NCI-H2107 treated with DMSO at 0.1 percent for 48 hours (cell line): ENCODE results near the gene CHL1.
A peak's percentile ranks its signal among the peaks of the same experiment; 100 is the strongest.
"Not testable (repeated sequence)": the region's sequence is repeated elsewhere in the genome, so short reads cannot be mapped to it uniquely, and the experiment has no call there.

Source experiments
- DNase-seq: peaks from one replicate; lab custom pipeline; 2025; ENCODE audit not compliant: unreplicated experiment; lab: John Stamatoyannopoulos, UW

Gene CHL1

DNA sequence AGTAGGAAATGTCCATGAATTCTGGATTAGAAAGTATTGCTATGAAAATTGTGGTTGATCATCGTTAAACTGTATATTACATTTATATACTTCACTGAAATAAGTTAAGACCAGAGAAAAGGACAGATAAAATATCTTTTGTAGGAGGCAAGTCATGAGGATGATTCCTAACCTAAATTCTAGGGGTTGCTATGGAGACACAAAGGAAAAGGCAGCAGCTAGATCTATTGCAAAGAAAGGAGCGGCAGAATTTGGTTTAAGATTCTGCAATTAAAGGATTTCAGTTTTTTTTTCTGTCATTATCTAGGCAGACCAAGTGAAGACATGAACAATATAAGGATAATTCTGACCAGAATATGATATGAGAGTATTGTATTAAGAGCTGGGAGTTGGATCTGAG lies 136.1 kb downstream of the CHL1 start:
- DNase-seq = no peak

DNA sequence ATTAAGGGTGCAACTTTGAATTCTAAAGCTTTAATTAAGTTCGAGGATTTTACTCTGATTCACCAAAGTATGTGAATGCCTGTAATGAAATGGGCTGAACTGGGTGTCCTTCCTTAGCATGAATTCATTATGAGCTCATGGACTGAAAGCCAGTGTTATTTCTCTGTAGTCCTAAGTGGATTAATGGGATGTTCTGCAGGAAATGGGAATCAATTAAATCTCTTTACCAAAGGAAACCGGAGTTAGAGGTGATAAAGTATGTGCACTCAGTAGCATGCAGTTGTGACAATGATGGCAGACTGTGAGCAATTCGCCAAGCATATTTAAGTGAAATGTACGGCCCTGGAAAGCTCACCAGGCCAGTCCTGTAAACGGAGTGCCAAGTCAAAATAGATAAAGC lies 138.7 kb downstream of the CHL1 start:
- DNase-seq = no peak

DNA sequence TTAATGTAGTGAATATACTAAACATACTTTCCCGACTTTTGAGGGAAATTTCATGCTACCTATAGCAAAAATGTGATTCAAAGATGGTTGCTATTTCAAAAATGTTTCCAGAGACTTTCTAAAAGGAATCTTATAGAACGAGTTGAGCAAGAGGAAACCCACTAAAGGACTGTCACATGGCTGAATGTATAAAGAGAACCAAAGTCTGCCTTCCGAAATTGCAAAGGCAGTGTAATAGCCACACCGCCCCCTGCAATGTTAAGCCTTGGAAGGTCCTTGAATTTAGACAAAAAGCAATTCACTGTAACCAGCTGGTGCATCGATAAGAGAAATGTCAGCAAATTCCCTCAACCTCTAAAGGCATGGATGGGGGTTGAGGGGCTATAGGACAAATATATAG lies 142.8 kb downstream of the CHL1 start:
- no peak for DNase-seq

DNA sequence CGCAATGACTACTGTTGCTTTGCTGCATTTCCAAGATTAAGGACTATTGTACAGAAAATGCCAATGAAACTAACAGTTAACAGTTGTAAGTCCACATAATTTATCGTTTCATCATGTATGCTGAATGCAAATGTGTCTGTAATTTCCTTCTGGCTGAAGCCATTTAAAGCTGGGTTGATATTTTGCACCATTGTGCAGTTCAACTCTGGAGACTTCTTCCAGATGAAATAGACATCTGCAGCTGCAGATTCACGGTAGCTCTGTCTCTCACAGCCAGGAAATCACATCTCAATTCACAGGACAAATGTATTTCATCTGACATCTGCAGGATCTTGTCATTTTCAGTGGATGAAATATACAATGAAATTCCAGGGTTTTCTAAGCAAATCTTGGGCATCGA lies 145.4 kb downstream of the CHL1 start:
- DNase-seq = no peak

DNA sequence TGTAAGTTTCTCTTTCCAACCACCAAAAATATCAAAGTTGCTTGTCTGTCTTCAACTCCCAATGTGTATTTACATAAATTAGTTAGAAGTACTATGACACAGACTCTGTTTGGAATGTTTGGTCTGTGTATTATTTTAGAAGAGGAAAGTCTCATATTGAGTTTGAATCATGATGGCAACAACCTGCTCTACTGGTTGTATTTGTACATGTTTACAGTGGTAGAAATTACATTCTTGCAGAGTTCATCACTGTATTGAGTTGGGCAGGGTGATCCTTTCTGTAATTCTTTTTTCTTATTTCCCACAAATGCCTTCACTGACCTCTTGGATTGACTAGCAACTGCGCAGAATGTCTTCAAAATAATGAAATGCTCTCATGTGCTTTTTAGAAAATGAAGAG lies 149.6 kb downstream of the CHL1 start:
- DNase-seq = no peak

DNA sequence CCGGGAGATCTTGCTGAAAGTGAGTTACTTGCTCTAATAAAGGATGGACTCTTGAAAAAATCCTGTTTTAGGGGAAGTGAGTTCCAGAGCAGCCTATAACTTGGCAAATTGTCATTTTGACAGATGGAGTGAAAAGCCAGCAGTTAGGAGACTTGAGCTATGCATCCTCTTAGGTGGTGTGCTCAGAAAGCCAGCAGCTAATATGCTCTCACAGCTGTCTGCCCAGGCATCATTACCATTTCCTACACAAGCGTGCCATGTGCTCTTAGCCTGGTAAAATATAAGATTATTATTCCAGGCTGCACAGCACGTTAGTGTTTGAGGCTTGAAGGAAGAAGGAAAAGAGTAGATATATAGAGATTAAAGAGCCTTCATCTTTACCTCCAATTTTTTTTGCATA lies 151.0 kb downstream of the CHL1 start:
- no peak for DNase-seq

DNA sequence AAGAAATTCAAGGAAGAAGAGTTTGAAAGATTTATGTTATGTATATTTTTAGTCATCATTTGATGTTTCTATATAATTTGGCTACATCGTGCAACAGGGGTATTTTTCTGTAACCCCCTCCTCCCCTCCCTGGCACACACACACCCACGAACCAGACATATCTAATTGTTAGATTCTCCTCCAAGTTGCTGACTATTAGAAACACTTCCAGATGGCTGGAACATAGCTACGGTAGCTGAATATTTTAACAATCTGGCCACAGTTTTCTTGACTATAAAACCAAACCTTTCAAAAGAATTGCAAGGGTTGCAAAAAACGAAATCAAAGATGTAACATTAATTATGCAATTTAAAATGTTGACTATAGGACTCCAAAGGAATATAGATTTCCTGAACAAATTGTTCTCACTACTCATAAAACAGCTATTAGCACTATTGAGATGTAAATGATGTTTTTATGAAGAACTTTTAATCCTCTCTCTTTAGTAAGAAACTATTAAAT lies 154.4 kb downstream of the CHL1 start:
- DNase-seq = no peak

DNA sequence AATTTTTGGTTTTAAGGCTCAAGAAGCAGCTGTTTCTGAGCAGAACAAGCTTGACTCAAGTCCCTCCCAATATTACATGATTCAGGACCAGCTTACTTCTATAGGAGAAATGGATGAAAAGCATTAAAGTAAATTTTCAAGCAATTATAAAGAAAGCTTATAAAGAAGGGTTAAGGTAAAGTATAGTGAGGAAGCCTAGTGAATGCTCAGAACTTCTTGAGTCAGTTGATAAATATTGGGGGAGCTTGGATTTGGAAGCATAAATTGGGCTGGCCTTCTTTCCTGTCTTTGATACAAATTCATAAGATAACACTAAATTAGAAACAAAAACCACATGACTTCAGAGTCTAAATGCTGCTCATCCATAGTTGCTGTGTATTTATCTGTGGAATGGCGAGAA lies 156.0 kb downstream of the CHL1 start:
- no peak for DNase-seq

DNA sequence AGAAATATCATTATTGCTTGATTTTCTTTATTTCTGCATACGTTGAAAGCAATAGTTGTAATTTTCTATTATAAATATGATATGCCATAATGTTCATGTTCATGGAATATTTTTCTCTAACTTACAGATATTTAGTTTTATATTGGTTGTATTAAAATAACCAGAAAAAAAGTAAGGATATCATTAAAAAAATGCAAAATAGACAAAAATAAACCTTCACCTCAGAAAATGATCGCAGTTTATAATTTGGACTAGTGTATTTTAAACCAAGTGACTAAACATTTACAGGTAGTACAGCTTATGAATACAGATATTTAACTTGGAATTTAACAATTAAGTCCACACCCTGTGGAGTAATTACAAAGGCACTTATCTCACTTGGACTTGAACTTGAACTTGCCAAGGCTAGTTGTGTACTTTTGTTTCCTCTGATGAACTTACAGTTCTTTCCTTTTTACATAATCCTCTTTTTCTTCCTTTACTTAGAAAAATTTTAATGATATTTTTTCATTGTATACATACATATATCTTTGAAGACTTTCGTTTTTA lies 156.7 kb downstream of the CHL1 start:
- no peak for DNase-seq

DNA sequence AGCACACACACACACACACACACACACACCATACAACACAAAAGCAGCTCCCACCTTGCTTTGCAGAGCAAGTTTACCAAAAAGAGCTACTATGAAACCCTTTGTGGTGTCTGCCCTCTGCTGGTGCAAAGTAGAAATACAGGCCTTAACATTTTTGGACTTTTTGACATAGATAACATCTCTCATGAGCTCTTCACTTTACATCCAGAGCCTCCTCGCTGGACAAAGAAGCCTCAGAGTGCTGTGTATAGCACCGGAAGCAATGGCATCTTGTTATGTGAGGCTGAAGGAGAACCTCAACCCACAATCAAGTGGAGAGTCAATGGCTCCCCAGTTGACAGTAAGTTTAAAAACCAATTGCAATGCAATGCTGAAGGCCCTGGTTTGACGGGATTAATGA lies 157.9 kb downstream of the CHL1 start:
- peak; percentile 55 for DNase-seq

DNA sequence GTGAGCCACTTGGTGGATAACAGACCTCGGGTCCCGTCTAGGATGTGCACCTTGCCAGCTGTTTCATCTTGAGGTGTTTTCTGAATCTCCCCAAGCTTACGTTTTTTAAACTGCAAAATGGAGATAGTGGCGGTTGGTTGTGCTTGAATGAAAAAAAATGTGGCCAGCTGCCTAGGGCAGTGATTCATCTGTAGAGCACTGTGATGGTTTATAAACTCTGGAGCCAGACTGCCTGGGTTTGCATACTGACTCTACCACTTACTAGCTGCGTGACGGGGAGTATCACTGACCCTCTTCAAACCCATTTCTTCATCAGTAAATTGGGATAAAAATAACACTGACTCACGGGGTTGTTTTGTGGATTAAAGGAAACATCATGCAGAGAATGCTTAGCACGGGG lies 159.1 kb downstream of the CHL1 start:
- DNase-seq = no peak

DNA sequence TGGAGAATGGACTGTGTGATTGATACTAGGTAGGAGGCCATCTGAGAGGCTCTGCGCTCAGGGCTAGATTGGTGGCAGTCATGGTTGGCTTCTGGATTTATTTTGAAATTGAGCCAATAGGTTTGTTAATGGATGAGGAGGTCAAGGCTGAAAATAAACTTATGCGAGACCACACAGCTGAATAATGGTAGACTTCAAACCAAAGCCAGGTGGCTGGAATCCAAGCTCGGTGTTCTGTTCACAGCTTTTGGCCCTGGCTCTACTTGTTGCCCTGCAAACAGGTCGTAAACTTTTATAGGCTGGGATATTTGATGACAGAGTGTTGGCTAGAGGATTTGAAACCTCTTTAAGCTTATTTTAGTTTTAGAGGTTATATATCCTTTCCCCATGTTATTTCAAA lies 160.4 kb downstream of the CHL1 start:
- DNase-seq = no peak

DNA sequence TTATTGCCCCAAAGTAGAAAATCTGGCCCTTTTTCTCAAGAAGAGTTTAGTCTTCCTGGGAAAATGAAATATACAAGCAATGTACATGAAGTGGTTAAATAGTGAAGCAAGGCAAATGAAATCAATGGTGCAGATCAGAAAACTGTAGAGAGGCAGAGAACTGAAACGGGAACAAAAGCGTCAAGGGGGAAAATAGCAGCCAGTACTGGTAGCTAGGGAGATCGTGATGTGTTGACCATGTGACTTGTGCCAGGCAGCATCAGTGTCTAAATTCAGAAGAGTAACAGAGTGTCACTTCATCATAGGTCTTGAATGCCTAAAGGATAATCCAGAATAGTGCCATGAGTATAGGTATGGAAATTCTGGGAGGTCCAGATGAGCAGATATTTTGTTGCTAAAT lies 163.1 kb downstream of the CHL1 start:
- no peak for DNase-seq

DNA sequence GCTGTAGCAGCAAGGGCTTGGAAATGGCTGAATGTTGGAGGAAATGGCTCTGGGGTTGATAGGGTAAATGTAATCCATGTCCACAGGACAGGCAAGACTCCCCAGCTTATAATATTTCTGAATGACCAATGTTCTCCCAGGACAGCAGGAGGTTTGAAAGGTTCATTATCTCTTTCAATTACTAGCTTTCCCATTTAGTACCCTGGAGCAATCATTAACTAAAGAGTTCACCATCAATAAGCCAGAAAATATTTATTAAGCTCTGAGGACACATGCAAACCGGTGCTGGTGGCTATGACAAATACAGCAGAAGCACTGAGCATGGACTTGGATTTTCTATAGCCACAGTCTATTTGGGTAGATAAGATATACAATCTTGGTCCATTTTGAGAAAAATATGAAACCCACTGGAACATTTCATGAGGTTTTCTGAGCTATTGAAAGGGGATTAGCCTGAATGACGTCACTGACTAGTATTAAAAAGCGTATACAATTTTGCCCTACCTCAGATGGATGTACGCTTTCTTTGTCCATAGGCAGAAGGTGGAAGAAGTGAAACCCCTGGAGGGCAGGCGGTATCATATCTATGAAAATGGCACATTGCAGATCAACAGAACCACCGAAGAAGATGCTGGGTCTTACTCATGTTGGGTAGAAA lies 166.2 kb downstream of the CHL1 start:
- DNase-seq = no peak

DNA sequence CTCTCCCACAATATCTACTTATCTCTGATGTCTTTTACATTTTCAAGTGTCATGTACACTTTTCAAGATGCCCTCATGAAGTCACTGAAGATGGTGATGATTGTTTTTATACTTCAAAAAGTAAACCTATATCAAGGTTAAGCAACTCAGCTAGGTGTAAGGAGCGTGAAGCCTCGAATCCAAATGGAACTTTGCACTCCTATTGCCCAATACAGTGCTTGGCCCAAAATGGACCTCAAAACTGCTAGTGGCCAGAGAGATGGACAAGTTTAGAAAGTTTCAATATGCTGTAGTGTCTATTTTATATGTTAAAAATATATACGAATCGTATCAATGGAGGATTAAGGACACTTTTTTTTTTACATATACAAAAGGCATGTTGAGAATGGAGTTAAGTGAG lies 167.7 kb downstream of the CHL1 start:
- no peak for DNase-seq

DNA sequence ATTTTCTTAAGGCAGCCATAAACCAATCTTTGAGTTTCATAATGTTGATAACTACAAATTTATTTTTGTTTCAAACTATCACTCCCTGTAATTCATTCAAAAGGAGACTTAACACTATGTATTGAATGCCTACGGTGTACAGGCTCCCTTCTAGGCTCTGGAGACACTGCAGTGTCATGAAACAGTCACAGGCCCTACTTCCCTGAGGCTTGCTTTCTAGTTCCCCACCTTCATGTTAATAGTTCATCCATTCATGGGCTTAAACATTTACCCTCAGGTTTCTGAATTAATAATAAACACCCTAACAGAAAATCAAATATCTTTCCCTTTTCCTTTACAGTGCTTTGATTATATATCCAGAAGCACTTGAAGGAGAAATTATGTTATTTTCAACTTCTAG lies 168.7 kb downstream of the CHL1 start:
- no peak for DNase-seq

DNA sequence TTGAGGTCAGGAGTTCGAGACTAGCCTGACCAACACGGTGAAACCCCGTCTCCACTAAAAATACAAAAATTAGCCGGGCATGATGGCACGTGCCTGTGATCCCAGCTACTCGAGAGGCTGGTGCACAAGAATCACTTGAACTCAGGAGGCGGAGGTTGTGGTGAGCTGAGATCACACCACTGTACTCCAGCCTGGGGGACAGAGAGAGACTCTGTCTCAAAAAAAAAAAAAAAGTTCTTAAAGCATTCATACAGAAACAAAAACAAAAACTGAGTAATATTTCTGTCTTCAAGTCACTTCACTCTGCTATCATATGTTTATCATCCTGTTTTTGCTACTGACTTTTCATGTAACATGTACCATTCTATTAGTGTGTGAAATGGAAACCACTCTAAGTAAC lies 169.7 kb downstream of the CHL1 start:
- not testable (repeated sequence) for DNase-seq

DNA sequence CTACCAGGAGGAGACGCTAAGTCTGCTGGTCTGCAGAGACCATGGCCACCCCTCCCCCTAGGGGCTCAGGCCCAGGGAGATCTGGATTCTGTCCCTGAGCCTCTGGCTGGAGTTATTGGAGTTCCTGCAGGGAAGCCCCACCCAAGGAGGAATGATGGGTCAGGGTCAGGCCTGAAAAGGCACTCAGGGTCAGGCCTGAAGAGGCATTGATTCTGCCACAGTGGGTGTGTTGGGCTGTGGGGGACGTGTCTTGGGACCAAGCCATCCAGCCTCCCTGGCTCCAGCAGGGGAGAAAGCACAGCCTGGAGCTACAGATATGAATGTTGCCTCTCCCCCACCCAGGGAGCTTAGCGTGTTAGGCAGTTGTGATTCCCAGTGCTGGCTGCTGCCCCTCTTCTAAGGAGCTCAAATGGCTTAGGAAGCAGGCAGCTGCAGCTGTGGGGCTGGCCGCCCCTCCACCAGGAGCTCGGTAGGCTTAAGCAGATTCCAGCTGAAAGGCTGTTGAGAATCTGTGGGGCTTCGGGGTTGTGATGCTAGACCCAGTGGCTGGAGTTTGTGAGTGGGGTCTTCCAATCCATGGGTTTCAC lies 176.7 kb downstream of the CHL1 start:
- DNase-seq = no peak

DNA sequence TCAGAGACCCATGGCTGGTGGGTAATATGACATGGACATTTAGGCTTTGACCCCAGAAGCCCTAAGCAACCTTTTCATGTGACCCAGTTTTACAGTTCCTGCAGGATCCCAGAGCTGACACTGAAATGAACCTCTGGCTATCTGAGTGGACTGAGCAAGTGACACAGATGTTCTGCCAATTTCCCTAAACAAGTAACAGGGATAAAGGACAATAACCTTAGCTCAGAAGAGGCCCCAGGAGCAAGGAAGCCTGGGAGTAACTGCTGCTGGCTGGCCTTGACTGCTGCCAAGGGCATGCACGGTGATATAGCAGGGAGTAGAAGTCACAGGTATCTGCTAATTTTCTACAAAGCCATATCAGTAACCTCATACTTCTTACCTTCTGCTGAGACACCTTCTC lies 177.9 kb downstream of the CHL1 start:
- no peak for DNase-seq

DNA sequence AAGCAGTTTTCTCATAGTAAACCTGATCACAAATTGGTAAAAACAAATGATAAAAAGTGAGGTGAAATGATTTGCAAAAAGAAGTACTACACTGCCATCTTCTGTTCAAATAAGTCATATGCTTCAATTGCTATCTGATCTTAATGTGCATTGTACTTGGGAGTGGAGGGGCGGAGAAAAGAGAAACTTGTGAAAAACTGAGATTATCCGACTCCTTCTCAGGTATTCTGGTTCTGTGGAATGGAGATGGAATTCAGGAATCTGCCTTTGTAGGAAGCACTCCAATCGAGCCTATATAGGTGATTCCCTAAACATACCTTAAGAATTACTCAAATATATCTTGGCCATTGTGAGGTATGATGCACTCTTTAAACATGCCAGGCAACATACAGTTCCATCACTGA lies 180.6 kb downstream of the CHL1 start:
- peak; percentile 28 for DNase-seq

DNA sequence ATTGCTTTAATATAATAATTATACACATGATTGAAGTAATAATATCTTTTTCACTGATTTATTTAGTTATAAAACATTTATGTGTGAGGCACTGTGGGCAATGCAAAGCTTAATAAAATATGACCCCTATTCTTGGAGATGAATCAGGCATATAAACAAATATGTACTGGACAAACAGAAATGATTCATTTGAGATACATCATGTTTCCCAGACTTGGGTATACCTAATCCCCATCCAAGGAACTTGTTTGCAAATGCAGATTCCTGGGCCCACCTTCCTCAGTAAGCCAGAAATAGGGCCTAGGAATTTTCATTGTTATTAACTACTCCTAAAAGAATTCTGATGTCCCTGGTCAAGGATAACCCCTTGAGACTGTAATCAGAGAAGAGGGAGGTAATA lies 184.2 kb downstream of the CHL1 start:
- DNase-seq = no peak

DNA sequence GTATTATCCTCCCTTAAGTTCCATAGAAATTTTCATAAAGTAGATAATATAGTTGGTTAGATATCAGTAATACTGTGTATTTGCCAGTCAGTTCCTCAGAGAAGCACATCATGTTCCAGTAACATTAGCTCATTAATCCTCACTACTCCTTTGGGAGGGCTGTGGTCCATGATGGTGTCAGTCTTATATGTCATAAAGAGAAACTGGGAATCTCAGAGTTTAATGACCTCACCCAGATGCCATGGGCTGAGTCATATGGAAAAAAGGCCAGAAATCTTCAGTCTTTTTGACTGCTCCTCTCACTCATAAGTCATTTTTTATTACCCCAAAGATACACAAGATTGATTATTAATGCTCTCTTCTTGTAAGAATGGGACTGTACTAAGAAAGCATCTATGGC lies 188.6 kb downstream of the CHL1 start:
- no peak for DNase-seq

DNA sequence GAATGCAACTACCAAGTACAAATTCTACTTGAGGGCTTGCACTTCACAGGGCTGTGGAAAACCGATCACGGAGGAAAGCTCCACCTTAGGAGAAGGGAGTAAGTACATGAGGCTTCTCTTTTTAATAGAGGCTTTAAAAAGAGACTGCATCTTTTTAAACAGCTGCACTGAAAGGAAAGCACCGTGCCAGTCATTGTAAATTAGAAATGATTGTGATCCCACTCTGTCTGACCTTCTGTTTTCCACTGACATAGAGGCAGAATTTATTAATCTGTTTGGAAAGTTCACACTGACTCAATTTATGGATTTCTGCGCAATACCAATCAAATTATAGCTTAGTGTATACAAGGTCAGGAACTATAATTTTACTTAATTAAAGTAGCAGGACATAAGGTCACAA lies 198.2 kb downstream of the CHL1 start:
- no peak for DNase-seq
